HepG2 (cell line): ENCODE data around the gene IFIT5. TPM values are rescaled to one million over a fixed set of nuclear protein-coding genes. Genes with fewer than 3 reads are reported as not detected.

Experiments
- AGO1 ChIP-seq: fragments of 200-400 bp; formaldehyde crosslinking; IDR thresholded peaks from 2 replicates; pipeline ENCODE4 v1.6.1; 2017; ENCODE audit warnings: mild to moderate bottlenecking, low read depth, low read length, moderate library complexity; ENCODE audit not compliant: poor library complexity, severe bottlenecking
- AHR ChIP-seq: IDR thresholded peaks from 2 replicates; pipeline ENCODE4 v1.6.1; 2018; ENCODE audit warnings: missing genetic modification reagents, missing compliant biosample characterization
- FIP1L1 ChIP-seq: fragments of 200-400 bp; formaldehyde crosslinking; IDR thresholded peaks from 2 replicates; pipeline ENCODE4 v1.6.1; 2018; ENCODE audit warnings: low read depth, mild to moderate bottlenecking, low read length, moderate library complexity, borderline replicate concordance; ENCODE audit not compliant: insufficient read depth
- HMG20A ChIP-seq: IDR thresholded peaks from 2 replicates; pipeline ENCODE4 v1.6.1; 2016; ENCODE audit warnings: borderline replicate concordance
- IRF1 ChIP-seq: sonication (generic); formaldehyde crosslinking; IDR thresholded peaks from 2 replicates; pipeline ENCODE4 v1.4.0; 2020; ENCODE audit warnings: low read depth, mild to moderate bottlenecking, missing genetic modification reagents
- MIER2 ChIP-seq: IDR thresholded peaks from 2 replicates; pipeline ENCODE4 v1.6.1; 2016; ENCODE audit warnings: missing biosample characterization, missing genetic modification reagents
- MLX ChIP-seq: IDR thresholded peaks from 2 replicates; pipeline ENCODE4 v1.6.1; 2016
- MXD4 ChIP-seq: IDR thresholded peaks from 2 replicates; pipeline ENCODE4 v1.6.1; 2016; ENCODE audit warnings: mild to moderate bottlenecking, missing biosample characterization, missing genetic modification reagents
- POGZ ChIP-seq: sonication (generic); formaldehyde crosslinking; IDR thresholded peaks from 2 replicates; pipeline ENCODE4 v1.4.0; 2020; ENCODE audit warnings: mild to moderate bottlenecking, missing genetic modification reagents
- SP2 ChIP-seq: sonication (generic); formaldehyde crosslinking; IDR thresholded peaks from 2 replicates; pipeline ENCODE4 v1.5.1; 2020; ENCODE audit warnings: mild to moderate bottlenecking, missing genetic modification reagents
- SP4 ChIP-seq: sonication (generic); formaldehyde crosslinking; IDR thresholded peaks from 2 replicates; pipeline ENCODE4 v1.8.1; 2023; ENCODE audit warnings: mild to moderate bottlenecking, missing genetic modification reagents
- SRSF9 ChIP-seq: fragments of 200-400 bp; formaldehyde crosslinking; IDR thresholded peaks from 2 replicates; pipeline ENCODE4 v1.6.1; 2018; ENCODE audit warnings: borderline replicate concordance, mild to moderate bottlenecking, low read depth, low read length; ENCODE audit not compliant: insufficient read depth, poor library complexity, severe bottlenecking
- YEATS4 ChIP-seq: sonication (generic); formaldehyde crosslinking; IDR thresholded peaks from 2 replicates; pipeline ENCODE4 v1.4.0; 2020; ENCODE audit warnings: missing genetic modification reagents, borderline replicate concordance
- ZNF367 ChIP-seq: sonication (generic); formaldehyde crosslinking; IDR thresholded peaks from 2 replicates; pipeline ENCODE4 v1.4.0; 2020; ENCODE audit warnings: missing genetic modification reagents, borderline replicate concordance
- ZNF557 ChIP-seq: sonication (generic); formaldehyde crosslinking; IDR thresholded peaks from 2 replicates; pipeline ENCODE4 v1.4.0; 2020; ENCODE audit warnings: missing genetic modification reagents
- ZNF670 ChIP-seq: sonication (generic); formaldehyde crosslinking; IDR thresholded peaks from 2 replicates; pipeline ENCODE4 v1.8.0; 2022; ENCODE audit warnings: mild to moderate bottlenecking, missing genetic modification reagents, borderline replicate concordance
- polyA plus RNA-seq, 8 experiments: library from polyadenylated mRNA; depleted of rRNA in 3 of 8; stranded (reverse) in 7 of 8; unstranded in 1 of 8; fragments of >200 nt; fragmentation: Illumina TruSeq in 4 of 8; extraction: Trizol in 4 of 8; gene quantifications; 2 replicates each; pipeline versions ENCODE4 v1.2.1 to v1.2.3, GENCODE V29; 2011 to 2016; ENCODE audit warnings: low read depth in 4 of 8, missing spikeins in 1 of 8, mixed read lengths in 1 of 8; ENCODE audit not compliant: insufficient read depth in 1 of 8
- total RNA-seq, 5 experiments: library from RNA; depleted of rRNA; stranded (reverse); fragments of >200 nt; fragmentation: Illumina TruSeq; extraction: Trizol; gene quantifications; 2 replicates each; pipeline ENCODE4 v1.2.3, GENCODE V29; 2016; ENCODE audit warnings: low read depth in 1 of 5
- TF ChIP-seq, protein P1 (sequence below): sonication (generic); formaldehyde crosslinking; IDR thresholded peaks from 2 replicates; pipeline ENCODE4 v1.5.0; 2020; ENCODE audit warnings: mild to moderate bottlenecking, low read depth, missing genetic modification reagents, borderline replicate concordance
- TF ChIP-seq, protein P2 (sequence below), 2 experiments: sonication (generic) in 1 of 2; formaldehyde crosslinking in 1 of 2; IDR thresholded peaks; 2 replicates each; pipeline versions ENCODE4 v1.6.1 to v1.9.0; 2014 to 2022; ENCODE audit warnings: antibody characterized with exemption in 1 of 2, borderline replicate concordance in 1 of 2, inconsistent platforms in 1 of 2, low read depth in 1 of 2, missing genetic modification reagents in 1 of 2
- TF ChIP-seq, protein P3 (sequence below): sonication (generic); formaldehyde crosslinking; IDR thresholded peaks from 2 replicates; pipeline ENCODE4 v1.4.0; 2020; ENCODE audit warnings: missing genetic modification reagents

IFIT5 gene
- total and polyA plus RNA-seq, 2 of the 13 experiments (the other 11 are each of a cell fraction or from before 2014, with no cell fraction given): 2.2 to 8.3 TPM

DNA sequence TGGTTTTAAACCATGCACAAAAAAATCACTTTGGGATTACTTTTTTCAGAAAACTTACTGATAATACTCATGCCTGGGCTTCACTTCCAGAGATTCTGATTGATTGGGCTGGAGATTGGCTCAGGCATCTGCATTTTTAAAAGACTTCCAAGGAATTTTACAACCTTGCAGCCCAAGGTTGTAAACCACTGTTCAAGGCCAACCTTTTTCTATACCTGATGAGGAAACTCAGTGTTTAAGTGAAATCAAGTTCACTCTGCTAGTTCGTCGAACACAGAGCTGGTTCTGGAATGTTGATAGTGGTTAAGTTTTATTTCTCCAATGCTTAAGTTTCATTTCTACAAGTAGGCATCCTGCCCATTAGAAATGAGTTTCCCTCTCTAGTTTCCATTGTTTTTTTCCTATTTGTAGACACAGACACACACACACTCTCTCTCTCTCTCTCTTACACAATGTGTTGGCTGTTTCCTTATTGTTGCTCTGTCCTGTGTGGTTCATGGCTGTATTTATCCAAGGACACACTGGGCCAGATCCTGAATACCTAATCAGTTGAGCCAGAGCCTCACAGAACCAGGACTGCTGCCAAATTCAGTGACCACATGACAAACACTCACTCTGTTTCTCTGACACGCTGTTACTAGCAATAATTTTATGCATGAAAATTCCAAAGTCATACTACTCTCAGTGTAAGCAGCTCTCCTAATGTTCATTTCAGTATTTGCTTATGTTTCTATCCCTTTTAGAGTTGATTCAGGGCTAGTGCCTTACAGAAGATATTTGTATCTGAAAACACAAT lies 40.3 kb upstream of the IFIT5 start (continued):
- TF ChIP-seq HMG20A: peak; percentile 97
- TF ChIP-seq SRSF9: no peak
- TF ChIP-seq, protein P1, sequence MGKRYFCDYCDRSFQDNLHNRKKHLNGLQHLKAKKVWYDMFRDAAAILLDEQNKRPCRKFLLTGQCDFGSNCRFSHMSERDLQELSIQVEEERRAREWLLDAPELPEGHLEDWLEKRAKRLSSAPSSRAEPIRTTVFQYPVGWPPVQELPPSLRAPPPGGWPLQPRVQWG (CRISPR knock-in tag): no peak
- no peak for TF ChIP-seq AHR
- TF ChIP-seq ZNF670 (CRISPR knock-in tag): no peak
- TF ChIP-seq ZNF557: no peak
- no peak for TF ChIP-seq SP2 (CRISPR knock-in tag)
- no peak; the same call in 1 of the 2 replicates for TF ChIP-seq MXD4 (CRISPR knock-in tag)
- TF ChIP-seq, protein P2, sequence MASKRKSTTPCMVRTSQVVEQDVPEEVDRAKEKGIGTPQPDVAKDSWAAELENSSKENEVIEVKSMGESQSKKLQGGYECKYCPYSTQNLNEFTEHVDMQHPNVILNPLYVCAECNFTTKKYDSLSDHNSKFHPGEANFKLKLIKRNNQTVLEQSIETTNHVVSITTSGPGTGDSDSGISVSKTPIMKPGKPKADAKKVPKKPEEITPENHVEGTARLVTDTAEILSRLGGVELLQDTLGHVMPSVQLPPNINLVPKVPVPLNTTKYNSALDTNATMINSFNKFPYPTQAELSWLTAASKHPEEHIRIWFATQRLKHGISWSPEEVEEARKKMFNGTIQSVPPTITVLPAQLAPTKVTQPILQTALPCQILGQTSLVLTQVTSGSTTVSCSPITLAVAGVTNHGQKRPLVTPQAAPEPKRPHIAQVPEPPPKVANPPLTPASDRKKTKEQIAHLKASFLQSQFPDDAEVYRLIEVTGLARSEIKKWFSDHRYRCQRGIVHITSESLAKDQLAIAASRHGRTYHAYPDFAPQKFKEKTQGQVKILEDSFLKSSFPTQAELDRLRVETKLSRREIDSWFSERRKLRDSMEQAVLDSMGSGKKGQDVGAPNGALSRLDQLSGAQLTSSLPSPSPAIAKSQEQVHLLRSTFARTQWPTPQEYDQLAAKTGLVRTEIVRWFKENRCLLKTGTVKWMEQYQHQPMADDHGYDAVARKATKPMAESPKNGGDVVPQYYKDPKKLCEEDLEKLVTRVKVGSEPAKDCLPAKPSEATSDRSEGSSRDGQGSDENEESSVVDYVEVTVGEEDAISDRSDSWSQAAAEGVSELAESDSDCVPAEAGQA (IDR thresholded peaks at IDR 0.05; ENCODE audit: low read depth): no peak
- TF ChIP-seq, protein P2 (CRISPR knock-in tag; IDR thresholded peaks at IDR 0.05; ENCODE audit: borderline replicate concordance): no peak
- TF ChIP-seq AGO1: no peak
- no peak for TF ChIP-seq FIP1L1
- TF ChIP-seq SP4 (CRISPR knock-in tag): no peak
- TF ChIP-seq IRF1 (CRISPR knock-in tag): no peak
- 0 out of 2 replicates have a peak, but pooled peaks have one; percentile 40 for TF ChIP-seq MIER2 (CRISPR knock-in tag)
- peak; percentile 46; the same call in 1 of the 2 replicates for TF ChIP-seq MLX (CRISPR knock-in tag)
- TF ChIP-seq POGZ (CRISPR knock-in tag): peak; percentile 44; the same call in 1 of the 2 replicates
- TF ChIP-seq ZNF367 (CRISPR knock-in tag): no peak
- TF ChIP-seq YEATS4: 0 out of 2 replicates have a peak, but pooled peaks have one; percentile 17
- TF ChIP-seq, protein P3, sequence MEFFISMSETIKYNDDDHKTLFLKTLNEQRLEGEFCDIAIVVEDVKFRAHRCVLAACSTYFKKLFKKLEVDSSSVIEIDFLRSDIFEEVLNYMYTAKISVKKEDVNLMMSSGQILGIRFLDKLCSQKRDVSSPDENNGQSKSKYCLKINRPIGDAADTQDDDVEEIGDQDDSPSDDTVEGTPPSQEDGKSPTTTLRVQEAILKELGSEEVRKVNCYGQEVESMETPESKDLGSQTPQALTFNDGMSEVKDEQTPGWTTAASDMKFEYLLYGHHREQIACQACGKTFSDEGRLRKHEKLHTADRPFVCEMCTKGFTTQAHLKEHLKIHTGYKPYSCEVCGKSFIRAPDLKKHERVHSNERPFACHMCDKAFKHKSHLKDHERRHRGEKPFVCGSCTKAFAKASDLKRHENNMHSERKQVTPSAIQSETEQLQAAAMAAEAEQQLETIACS: no peak
